HEK293T (cell line): Measurements from ENCODE around the gene CCDC14.

ENCODE experiments used
- BHLHE40 ChIP-seq: fragments of 450-650 bp; IDR thresholded peaks from 2 replicates; pipeline ENCODE4 v1.6.1; 2016; ENCODE audit warnings: mild to moderate bottlenecking, moderate library complexity, borderline replicate concordance
- ELF4 ChIP-seq: fragments of 450-650 bp; IDR thresholded peaks from 2 replicates; pipeline ENCODE4 v1.6.1; 2017; ENCODE audit warnings: antibody characterized with exemption
- FOXA1 ChIP-seq: fragments of 450-650 bp; IDR thresholded peaks from 2 replicates; pipeline ENCODE4 v1.6.1; 2016; ENCODE audit warnings: mild to moderate bottlenecking
- FOXM1 ChIP-seq: fragments of 450-650 bp; IDR thresholded peaks from 2 replicates; pipeline ENCODE4 v1.6.1; 2017; ENCODE audit warnings: mild to moderate bottlenecking, borderline replicate concordance
- NFRKB ChIP-seq: fragments of 450-650 bp; IDR thresholded peaks from 2 replicates; pipeline ENCODE4 v1.6.1; 2016; ENCODE audit warnings: mild to moderate bottlenecking, moderate library complexity
- PKNOX1 ChIP-seq: fragments of 450-650 bp; IDR thresholded peaks from 2 replicates; pipeline ENCODE4 v1.6.1; 2016
- SUZ12 ChIP-seq: fragments of 450-650 bp; IDR thresholded peaks from 2 replicates; pipeline ENCODE4 v1.6.1; 2016; ENCODE audit warnings: mild to moderate bottlenecking
- TARDBP ChIP-seq: fragments of 450-650 bp; IDR thresholded peaks from 2 replicates; pipeline ENCODE4 v1.6.1; 2016

- TF ChIP-seq ELF4 = no peak
- no peak for TF ChIP-seq FOXM1
- TF ChIP-seq NFRKB = no peak
- TF ChIP-seq SUZ12 = no peak
- TF ChIP-seq FOXA1 = no peak
- TF ChIP-seq PKNOX1 = no peak
- TF ChIP-seq BHLHE40 = no peak
- TF ChIP-seq TARDBP = no peak
Observed at GRCh38 chr3:123869165-123869564, 91.9 kb downstream of the CCDC14 start.
